Neural crest cell (in vitro differentiated cells): Measurements from ENCODE around the gene BAIAP2. TPM values are rescaled to one million over a fixed set of nuclear protein-coding genes. Genes with fewer than 3 reads are reported as not detected.

Experiments used
- DNase-seq: peaks from one replicate; pipeline ENCODE4 v3.0.0; 2021; ENCODE audit warnings: low read depth, mixed read lengths, low spot score
- H3K27ac Mint-ChIP-seq: one replicate; pipeline ENCODE4 v1.8.0; 2021; ENCODE audit warnings: mild to moderate bottlenecking, mixed read lengths; ENCODE audit not compliant: unreplicated experiment
- H3K27me3 Mint-ChIP-seq: 2 replicates; pipeline ENCODE4 v1.8.0; 2021; ENCODE audit warnings: low read depth, mild to moderate bottlenecking, mixed read lengths
- H3K36me3 Mint-ChIP-seq: 2 replicates; pipeline ENCODE4 v1.8.0; 2021; ENCODE audit warnings: low read depth, mild to moderate bottlenecking, mixed read lengths
- H3K4me1 Mint-ChIP-seq: 2 replicates; pipeline ENCODE4 v1.8.0; 2021; ENCODE audit warnings: mixed read lengths
- H3K4me3 Mint-ChIP-seq: one replicate; pipeline ENCODE4 v1.8.0; 2021; ENCODE audit warnings: mild to moderate bottlenecking, mixed read lengths
- H3K9me3 Mint-ChIP-seq: 2 replicates; pipeline ENCODE4 v1.8.0; 2021; ENCODE audit warnings: mixed read lengths
- total RNA-seq: library from RNA; stranded (reverse); gene quantifications from 2 replicates; pipeline ENCODE4 v1.2.1, GENCODE V29; 2021
- TF ChIP-seq, protein P1 (sequence below): fragments of 200-600 bp; sonication (generic); conservative IDR thresholded peaks from 2 replicates; pipeline ENCODE4 v1.5.0; 2021; ENCODE audit warnings: antibody characterized with exemption, mild to moderate bottlenecking

The BAIAP2 gene
- total RNA-seq, 1 donor from 2014 or later: 47.5 TPM

DNA sequence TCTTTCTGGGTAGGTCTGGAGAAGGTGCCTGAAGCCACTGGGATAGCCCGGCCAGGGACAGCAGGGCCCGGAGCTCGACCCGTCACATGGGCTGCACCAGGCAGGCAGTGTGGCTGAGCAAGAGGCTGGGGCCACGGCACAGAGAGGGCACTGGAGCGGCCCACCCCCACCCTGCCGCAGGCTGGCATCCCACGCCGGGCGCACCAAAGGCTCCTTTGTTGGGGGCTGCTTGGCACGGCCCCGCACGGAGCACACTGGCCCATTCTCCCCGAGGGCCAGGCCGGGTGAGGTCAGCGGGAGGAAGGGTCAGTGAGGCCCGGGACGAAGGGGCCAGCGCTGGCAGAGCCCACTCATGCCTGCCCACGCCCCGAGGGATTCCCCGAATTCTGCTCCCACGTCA, 93.8 kb downstream of the BAIAP2 start:
- TF ChIP-seq, protein P1, sequence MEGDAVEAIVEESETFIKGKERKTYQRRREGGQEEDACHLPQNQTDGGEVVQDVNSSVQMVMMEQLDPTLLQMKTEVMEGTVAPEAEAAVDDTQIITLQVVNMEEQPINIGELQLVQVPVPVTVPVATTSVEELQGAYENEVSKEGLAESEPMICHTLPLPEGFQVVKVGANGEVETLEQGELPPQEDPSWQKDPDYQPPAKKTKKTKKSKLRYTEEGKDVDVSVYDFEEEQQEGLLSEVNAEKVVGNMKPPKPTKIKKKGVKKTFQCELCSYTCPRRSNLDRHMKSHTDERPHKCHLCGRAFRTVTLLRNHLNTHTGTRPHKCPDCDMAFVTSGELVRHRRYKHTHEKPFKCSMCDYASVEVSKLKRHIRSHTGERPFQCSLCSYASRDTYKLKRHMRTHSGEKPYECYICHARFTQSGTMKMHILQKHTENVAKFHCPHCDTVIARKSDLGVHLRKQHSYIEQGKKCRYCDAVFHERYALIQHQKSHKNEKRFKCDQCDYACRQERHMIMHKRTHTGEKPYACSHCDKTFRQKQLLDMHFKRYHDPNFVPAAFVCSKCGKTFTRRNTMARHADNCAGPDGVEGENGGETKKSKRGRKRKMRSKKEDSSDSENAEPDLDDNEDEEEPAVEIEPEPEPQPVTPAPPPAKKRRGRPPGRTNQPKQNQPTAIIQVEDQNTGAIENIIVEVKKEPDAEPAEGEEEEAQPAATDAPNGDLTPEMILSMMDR: no peak
- no peaks in the 10 kb centered on the region for H3K27me3 Mint-ChIP-seq
- H3K36me3 Mint-ChIP-seq: no peaks in the 10 kb centered on the region
- H3K27ac Mint-ChIP-seq: no peak overlapping the region
- DNase-seq: no peak
- no peak overlapping the region for H3K4me3 Mint-ChIP-seq
- no peaks in the 10 kb centered on the region for H3K9me3 Mint-ChIP-seq
- peaks cover 4% of the 10 kb centered on the region for H3K4me1 Mint-ChIP-seq

DNA sequence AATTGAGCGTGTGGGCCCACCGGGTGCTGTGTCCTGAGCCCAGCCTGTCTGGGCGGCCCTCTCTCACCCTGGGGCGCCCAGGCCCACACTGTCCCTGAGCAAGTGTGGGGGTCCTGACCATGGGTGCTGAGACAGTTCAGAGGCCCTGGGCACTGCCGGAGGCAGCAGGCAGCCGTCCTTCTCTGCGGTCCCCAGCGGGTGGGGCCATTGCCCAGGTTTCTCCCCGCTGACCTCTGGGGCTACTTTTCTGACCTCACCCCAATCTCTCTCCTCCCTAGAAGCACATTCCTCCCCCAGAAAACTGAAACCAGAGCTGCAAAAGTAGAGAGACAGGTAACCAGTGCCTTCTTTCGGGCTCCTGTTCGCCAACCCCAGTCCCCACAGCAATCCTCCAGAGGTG, 94.3 kb downstream of the BAIAP2 start:
- Mint-ChIP-seq H3K27ac (peak overlapping the region; percentile 75), H3K36me3 (no peaks in the 10 kb centered on the region), H3K27me3 (no peaks in the 10 kb centered on the region), H3K4me1 (peaks cover 4% of the 10 kb centered on the region), H3K4me3 (no peak overlapping the region), H3K9me3 (no peaks in the 10 kb centered on the region)
- no peak for DNase-seq
- TF ChIP-seq, protein P1: peak; percentile 23

DNA sequence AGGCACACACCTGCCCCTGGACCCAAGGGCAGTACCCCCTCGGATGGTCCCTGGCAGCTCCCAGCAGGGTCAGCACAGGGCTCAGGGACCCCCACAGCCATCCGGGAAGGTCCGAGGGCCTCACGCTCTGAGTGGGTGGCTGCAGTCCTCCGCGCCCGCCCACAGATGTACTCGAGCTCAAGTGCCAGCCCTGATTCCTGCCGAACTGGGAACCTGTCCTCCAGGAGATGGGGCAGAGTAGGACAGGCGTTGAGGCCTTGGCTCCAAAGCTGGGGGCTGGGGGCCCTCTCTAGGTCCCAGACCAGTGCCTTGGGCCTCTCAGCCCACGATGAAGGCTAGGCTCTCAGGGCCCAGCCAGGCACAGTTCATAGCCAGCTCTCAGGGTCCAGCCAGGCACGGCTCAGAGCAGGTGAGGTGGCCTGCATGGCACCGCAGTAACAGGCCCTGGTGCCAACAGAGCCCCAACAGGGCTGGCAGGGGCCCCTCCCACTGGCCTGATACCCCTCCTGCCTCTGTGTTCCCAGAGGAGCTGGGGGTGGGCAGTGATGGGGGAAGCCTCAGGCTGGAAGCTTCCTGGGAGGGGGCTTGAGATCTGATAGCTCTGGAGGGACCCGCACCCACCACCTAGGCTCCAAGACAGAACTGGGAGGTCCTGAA, 94.9 kb downstream of the BAIAP2 start:
- H3K36me3 Mint-ChIP-seq: no peaks in the 10 kb centered on the region
- no peaks in the 10 kb centered on the region for H3K27me3 Mint-ChIP-seq
- H3K4me1 Mint-ChIP-seq: peaks cover 4% of the 10 kb centered on the region
- no peak overlapping the region for H3K27ac Mint-ChIP-seq
- TF ChIP-seq, protein P1: no peak
- H3K9me3 Mint-ChIP-seq: no peaks in the 10 kb centered on the region
- H3K4me3 Mint-ChIP-seq: no peak overlapping the region
- no peak for DNase-seq

DNA sequence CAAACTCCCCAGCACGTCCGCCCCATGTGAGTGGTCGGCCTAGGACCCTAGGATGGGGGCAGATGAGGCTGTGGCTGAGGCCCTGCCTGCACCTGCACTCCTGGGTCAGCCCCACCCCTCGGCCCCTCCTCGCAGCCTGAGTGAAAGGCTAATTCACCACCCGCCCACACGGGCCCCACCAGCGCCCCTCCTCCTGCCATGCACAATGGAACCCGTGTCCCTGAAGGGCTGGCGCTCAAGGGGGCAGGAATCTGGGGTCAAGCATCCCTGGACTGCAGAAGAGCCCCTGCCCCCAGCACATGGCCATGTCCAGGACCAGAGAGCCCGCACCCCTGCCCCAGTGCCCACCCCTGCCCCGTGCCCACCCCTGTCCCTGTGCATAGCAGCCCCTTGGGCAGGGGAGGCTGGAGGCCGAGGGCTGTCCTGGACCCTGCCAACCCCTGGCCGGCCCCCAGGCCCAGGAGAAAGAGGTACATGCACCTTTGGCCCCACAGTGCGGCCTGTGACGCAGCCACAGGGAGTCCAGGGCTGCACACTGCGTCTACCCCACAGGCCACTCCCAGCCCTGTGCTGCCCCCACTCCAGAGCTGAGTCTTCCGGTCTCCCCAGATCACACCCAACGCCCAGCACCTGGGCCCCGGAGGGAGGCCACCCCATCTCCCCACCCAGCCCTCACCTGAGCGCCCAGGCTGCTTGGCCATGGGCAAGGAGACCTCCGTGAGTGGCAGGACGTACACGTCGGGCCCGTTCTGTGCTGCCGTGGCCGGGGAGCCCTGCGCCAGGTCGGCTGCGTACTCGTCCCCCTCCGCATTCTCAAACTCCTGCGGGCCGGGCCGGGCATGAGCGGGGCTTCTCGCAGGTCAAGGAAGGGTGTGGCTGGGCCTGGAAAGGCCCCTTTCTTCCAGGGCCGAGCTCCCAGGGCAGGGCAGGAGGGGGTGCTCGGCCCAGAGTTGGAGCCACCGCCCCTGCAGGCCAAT, 95.7 kb downstream of the BAIAP2 start:
- peak; percentile 55 for DNase-seq
- TF ChIP-seq, protein P1: no peak

DNA sequence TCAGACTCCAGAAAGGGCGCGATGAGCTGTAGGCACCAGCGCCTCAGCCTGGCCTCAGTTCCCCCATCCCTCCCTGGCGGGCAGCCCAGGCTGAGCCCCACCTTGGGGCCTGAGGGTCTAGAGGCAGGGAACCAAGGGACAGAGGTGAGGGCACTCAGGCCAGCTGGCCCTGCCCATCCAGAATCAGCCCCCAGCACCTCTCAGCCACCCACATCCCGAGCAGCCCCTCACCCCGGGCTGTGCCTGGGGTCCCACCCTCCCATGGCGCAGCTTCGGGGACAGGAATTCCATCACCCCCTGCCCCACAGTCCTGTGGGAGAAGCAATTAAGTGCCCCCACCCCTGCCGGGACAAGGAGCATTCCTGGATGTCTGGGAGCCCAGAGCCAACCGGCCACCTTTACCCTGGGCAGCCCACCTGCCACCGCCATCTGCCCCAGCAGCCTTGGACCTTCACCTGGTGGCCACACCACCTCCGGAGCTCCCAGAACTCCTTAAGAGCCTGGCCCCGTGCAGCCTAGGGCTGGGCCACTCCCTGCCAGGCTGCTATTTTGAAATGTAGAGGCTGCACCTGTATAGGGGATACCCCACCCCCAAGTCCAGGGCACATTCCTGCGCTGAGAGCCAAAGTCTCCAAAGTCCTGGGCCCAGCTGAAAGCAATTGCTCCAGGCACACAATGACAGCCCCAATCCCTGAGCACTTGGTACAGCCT, 96.7 kb downstream of the BAIAP2 start:
- TF ChIP-seq, protein P1: no peak
- Mint-ChIP-seq H3K27me3 (no peaks in the 10 kb centered on the region), H3K9me3 (no peaks in the 10 kb centered on the region), H3K36me3 (no peaks in the 10 kb centered on the region), H3K27ac (no peak overlapping the region), H3K4me3 (peak overlapping the region; percentile 23), H3K4me1 (peaks cover 4% of the 10 kb centered on the region)
- DNase-seq: no peak

More for the DNA sequence above, 95.7 kb downstream of the BAIAP2 start:
- no peaks in the 10 kb centered on the region for H3K27me3 Mint-ChIP-seq
- H3K4me3 Mint-ChIP-seq: no peak overlapping the region
- H3K36me3 Mint-ChIP-seq: no peaks in the 10 kb centered on the region
- H3K9me3 Mint-ChIP-seq: no peaks in the 10 kb centered on the region
- H3K4me1 Mint-ChIP-seq: peaks cover 4% of the 10 kb centered on the region
- peak overlapping the region; percentile 43 for H3K27ac Mint-ChIP-seq
